GM19463 (cell line): ENCODE results near the gene FAM83C.

Source experiments
- ATAC-seq: cut with Tn5 transposase; IDR thresholded peaks from one replicate; pipeline ENCODE4 v1.9.1; 2021; ENCODE audit warnings: mild to moderate bottlenecking, moderate library complexity; ENCODE audit not compliant: unreplicated experiment

FAM83C gene

GRCh38 chr20:35291654-35292503, at the start of gene FAM83C:
Gene FAM83C, minus strand, starts transcription at chr20:35292425. Its CDS starts 121 bp downstream, at chr20:35292304.
- ATAC-seq, result no peak

GRCh38 chr20:35341366-35342028, 49.3 kb upstream of the FAM83C start:
- ATAC-seq, result no peak

- no peak for ATAC-seq
Observed at GRCh38 chr20:35340436-35340835, 48.2 kb upstream of the FAM83C start.

GRCh38 chr20:35339636-35340035, 47.4 kb upstream of the FAM83C start:
- no peak for ATAC-seq

- ATAC-seq, result no peak
Observed at GRCh38 chr20:35339007-35339406, 46.8 kb upstream of the FAM83C start.

- ATAC-seq, result no peak
Observed at GRCh38 chr20:35334311-35335101, 42.3 kb upstream of the FAM83C start.

GRCh38 chr20:35333606-35334005, 41.4 kb upstream of the FAM83C start:
- no peak for ATAC-seq

GRCh38 chr20:35332540-35333200, 40.4 kb upstream of the FAM83C start:
- no peak for ATAC-seq

- no peak for ATAC-seq
Observed at GRCh38 chr20:35329435-35330139, 37.4 kb upstream of the FAM83C start.

- no peak for ATAC-seq
Observed at GRCh38 chr20:35328689-35329088, 36.5 kb upstream of the FAM83C start.

- no peak for ATAC-seq
Observed at GRCh38 chr20:35328095-35328685, 36.0 kb upstream of the FAM83C start.

GRCh38 chr20:35327074-35327976, 35.1 kb upstream of the FAM83C start:
- ATAC-seq, result no peak

- ATAC-seq, result no peak
Observed at GRCh38 chr20:35326740-35327073, 34.5 kb upstream of the FAM83C start.

GRCh38 chr20:35326021-35326739, 34.0 kb upstream of the FAM83C start:
- ATAC-seq, result no peak

GRCh38 chr20:35325401-35325800, 33.2 kb upstream of the FAM83C start:
- no peak for ATAC-seq

- no peak for ATAC-seq
Observed at GRCh38 chr20:35320396-35321126, 28.3 kb upstream of the FAM83C start.

- ATAC-seq, result no peak
Observed at GRCh38 chr20:35319871-35320197, 27.6 kb upstream of the FAM83C start.
